Dermis blood vessel endothelial cell (primary cell): ENCODE data around the gene TRIM31. TPM values are rescaled to one million over a fixed set of nuclear protein-coding genes. Genes with fewer than 3 reads are reported as not detected.

Experiments
- total RNA-seq: library from RNA; depleted of rRNA; stranded (reverse); fragments of >200 nt; gene quantifications from 2 replicates; pipeline ENCODE4 v1.2.3, GENCODE V29; 2014

Gene TRIM31
- total RNA-seq, 1 donor from 2014 or later: not detected

Other genes with a start within 250 kb of the TRIM31 start
- 595 and 927 TPM in 2 replicates for gene HLA-A, start 170.6 kb downstream of the TRIM31 start, total RNA-seq
- 14.8 and 39.1 TPM in 2 replicates for gene POLR1H, start 51.8 kb downstream of the TRIM31 start, total RNA-seq
- gene PPP1R11, start 45.9 kb downstream of the TRIM31 start, total RNA-seq: 14.0 and 15.0 TPM in 2 replicates
- gene RNF39, start 37.3 kb downstream of the TRIM31 start, total RNA-seq: 0.05 TPM in 1 of 2 replicates, not detected in the other
- not detected in 2 replicates for gene TRIM40, start 23.1 kb upstream of the TRIM31 start, total RNA-seq
- gene TRIM10, start 48.1 kb upstream of the TRIM31 start, total RNA-seq: not detected in 2 replicates
- gene TRIM15, start 50.5 kb upstream of the TRIM31 start, total RNA-seq: not detected in 2 replicates
- 29.3 and 39.0 TPM in 2 replicates for gene TRIM26, start 100.3 kb upstream of the TRIM31 start, total RNA-seq
- gene TRIM39, start 213.8 kb upstream of the TRIM31 start, total RNA-seq: 11.6 and 15.3 TPM in 2 replicates
- 17.5 and 26.9 TPM in 2 replicates for gene RPP21, start 232.1 kb upstream of the TRIM31 start, total RNA-seq